Activated gamma-delta T cell treated with anti-CD3 and anti-CD28 coated beads, Interleukin-2, amount 50 U/mL, for 16 hours (primary cell): ENCODE measurements around the gene MACO1.
"Not testable (repeated sequence)": the region's sequence is repeated elsewhere in the genome, so short reads cannot be mapped to it uniquely, and the experiment has no call there.

Experiments
- DNase-seq: peaks from one replicate; pipeline ENCODE4 v3.0.0-alpha.2; 2020; ENCODE audit warnings: low read depth

The MACO1 gene

GRCh38 chr1:25458541-25459298, 28.0 kb downstream of the MACO1 start:
- no peak for DNase-seq

- DNase-seq: no peak
Observed at GRCh38 chr1:25460020-25460419, 29.3 kb downstream of the MACO1 start.

GRCh38 chr1:25460816-25461215, 30.1 kb downstream of the MACO1 start:
- DNase-seq: not testable (repeated sequence)

- no peak for DNase-seq
Observed at GRCh38 chr1:25461849-25462248, 31.2 kb downstream of the MACO1 start.

DNA sequence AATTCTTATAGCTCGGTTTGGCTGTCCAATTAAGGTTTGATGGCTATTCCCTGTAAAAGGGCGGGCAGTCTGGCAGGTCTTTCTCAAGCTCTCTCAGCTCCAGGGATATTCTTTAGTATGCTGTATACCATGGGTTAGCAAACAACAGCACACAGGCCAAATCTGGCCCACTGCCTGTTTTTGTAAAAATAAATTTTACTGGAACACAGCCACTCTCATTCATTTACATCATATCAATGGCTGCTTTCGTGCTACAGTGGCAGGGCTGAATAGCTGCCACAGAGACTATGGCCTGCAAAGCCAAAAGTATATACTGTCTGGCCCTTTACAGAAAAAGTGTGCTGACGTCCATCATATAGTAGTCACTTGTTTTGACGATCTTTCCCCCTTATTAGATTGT, 32.0 kb downstream of the MACO1 start:
- no peak for DNase-seq

GRCh38 chr1:25467193-25467592, 36.5 kb downstream of the MACO1 start:
- DNase-seq: no peak

DNA sequence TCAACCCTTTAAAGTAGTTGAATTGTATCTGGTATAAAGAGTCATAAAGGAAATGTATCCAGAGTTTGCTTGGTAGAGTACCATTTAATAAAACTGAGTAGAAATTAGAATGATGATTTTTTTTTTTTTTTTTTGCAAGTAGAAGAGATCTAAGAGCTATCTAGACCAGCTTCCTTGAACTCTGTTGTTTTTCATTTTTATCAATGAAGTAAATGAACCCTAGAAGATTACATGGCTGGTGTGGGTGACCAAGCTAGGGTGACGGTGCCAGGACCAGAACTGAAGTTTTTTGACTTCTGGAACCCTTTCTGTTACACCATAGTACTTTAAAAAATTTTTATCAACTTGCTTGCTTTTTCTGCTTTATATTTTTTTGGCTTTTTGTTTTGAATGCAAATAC, 36.9 kb downstream of the MACO1 start:
- no peak for DNase-seq

DNA sequence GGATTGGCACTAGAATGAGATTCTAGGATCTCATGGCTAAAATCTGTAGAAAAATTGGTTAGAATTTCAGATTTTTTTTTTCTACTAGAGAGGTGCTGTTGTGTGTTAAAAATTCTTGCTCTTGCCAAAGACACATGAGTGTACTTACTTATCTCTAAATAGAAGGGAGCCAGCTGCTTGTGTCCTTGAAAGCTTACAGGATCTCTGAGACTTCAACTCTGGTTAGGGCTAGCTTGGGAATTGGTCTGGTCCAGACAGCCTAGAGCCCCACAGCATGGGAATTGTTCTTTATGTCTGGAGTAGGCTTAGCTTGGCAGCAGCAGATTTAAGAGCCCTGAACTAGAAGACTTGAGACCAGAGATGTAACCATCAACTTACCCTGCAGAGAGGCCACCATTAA, 37.3 kb downstream of the MACO1 start:
- no peak for DNase-seq

DNA sequence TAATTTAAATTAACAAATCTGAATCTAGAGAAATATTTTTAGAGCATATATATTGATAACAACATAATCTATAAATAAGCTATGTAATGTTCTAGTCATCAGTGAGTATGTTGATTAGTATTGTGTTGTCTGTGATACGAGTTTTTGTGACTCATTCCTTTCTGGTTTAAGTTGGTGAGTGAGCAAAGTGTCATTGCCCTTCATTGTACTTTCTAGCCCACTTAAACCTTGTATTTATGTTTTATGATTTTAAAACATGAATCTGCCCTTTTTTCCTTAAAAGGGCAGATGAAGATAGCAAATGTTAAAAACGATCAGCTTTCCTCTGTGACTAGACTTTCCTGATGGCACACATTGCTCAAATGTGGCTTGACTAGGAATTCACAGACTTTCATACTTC, 38.5 kb downstream of the MACO1 start:
- DNase-seq: no peak

DNA sequence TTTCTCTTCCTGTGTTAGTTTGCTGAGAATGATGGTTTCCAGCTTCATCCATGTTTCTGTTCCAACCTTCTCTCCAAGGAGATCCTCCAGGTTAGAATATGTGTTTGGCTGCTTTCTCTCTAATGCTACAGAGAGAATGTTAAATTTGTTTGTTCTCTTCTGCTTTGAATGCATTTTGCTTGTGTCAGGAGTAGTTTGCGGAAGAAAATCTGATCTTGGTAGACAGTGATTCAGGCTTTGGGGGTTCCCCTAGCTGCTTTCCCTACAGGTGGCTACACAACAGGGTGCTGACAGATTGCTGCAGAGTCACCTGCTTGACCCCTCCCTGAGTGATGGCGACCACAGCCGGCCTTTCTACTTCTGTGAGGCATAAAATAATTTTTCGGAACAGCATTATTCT, 41.8 kb downstream of the MACO1 start:
- DNase-seq: no peak

GRCh38 chr1:25473653-25474225, 43.0 kb downstream of the MACO1 start:
- no peak for DNase-seq

- no peak for DNase-seq
Observed at GRCh38 chr1:25474439-25475047, 43.8 kb downstream of the MACO1 start.

DNA sequence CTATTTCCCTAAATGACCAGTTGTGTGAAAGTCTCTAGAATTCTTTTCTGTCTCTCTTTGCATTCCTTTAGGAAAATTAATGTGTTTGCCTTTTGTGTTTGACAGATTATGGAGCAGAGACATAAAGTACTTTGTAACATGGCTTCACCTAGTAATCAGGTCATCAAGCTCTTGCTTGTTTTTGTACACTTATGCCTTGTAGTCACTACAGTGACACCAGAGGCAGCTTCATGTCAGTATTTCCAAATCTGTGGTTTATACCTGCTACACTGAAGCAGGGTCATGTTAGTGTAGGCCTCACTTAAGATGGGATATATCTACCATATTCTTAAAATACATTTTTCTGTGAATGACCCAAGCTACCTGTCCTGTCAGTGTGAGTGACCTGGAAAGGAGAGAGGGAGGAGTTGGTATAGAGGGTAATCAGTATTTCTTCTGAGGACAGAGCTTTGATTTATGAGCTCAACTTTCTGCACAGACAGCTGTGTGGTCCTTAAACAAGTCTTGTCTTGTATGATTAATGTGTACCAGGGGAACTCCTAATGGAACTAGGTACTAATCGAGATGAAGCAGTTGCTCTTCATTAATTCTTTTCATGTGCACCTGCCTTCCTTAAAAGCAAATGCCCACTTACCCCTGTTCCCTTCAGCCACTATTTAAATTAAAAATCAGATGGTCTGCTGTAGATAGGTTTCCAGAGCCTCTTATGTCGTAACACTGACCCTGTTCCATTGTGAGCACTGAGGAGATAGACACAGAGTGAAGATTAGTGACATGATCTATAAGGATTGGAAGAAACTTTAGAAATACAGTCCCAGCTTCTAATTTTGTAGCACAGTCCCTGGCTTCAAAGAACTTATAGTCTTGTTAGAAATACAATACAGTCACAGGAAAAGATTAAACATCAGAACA, 45.7 kb downstream of the MACO1 start:
- no peak for DNase-seq

DNA sequence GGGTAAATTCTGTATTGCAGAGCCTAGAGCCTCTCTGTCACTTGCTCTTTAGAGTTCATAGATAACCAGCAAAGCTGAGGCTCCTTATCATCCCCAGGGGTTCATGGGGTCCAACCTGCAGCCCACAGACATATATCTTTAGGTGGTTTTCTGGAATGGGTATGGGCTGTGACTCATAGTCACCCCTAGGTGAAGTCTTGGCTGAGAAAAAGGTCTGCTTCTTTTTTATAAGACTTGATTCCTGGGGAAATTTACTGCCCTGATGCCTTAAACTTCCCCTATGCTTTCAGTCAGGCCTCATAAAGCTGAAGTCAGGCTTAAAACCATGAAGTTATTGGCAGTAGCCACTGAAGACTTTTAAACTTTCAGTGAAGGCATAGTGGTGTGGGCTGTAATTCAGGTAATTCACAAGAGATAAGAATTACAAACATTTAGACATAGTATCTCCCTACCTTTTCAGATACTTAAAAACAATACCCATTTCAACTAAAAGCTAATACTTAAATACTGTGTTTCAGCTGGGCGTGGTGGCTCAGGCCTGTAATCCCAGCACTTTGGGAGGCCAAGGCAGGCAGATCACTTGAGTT, 46.8 kb downstream of the MACO1 start:
- no peak for DNase-seq

DNA sequence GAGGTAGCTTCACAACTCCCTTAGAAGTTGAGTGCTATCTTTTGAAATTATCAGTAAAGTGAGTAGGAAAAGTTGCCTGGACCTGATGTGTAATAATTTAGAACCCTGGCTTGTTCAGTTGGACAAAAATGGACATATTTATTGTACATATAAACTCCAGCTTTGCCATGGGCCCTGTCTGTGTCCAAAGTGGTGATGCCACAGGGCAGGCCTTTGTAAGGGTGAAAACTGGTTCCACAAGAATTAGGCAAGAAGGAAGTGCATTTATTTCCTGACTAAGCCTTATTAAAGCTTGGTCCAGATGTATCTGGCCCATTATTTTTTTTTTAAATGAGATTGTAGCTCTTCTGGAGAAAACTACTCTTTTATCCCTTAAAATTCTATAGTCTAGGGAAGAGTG, 47.9 kb downstream of the MACO1 start:
- no peak for DNase-seq

GRCh38 chr1:25481625-25482024, 50.9 kb downstream of the MACO1 start:
- no peak for DNase-seq

DNA sequence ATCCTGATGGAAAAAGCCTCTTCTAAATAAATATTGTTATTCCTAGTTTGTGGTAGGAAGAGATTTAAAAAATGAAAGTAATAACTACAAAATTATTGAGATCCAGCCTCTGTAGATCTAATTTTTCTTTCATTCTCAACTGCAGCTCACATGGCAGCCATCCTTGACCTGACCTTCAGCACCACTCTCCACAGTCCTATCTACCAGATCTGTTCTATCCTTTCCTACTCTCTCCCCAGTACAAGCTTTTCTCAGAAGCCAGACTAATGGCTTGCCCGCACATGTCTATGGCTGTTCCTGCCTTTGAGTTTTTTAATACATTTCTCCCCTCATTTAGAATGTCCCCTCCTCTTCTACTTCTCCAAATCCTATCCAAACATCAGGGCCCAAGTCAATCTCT, 51.5 kb downstream of the MACO1 start:
- no peak for DNase-seq

DNA sequence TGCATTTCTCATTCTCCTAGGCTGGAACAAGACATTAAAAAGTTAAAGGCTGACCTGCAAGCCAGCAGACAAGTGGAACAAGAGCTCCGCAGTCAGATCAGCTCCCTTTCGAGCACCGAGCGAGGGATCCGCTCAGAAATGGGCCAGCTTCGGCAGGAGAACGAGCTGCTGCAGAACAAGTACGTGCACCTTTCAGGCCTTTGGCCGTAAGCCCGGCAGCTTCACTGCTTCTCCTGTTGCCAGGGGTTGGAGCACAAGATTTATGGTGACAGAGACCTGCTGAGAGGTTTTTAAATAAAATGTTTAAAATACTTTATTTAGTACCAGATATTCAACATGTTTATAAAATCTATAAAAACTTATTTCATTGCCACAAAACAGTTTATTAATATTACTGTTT, 53.4 kb downstream of the MACO1 start:
- no peak for DNase-seq

DNA sequence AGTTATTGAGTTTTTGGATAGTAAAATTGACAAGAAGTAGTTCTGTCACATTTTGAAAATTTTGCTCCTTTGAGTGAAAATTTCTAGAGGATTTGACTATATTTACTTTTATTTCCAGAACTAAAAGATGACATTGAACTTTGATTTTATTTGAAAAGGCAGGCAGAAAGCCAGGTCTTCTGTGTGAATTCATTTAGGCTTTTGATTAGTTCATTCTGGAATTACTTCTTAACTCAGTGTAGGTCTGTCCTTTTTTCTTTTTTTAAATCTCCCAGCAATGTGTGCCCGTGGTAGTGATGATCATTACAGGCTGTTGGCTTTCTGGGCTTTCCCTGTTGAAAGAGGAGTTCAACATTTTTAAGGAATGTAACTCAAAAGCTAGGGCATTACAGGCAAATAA, 53.8 kb downstream of the MACO1 start:
- DNase-seq: no peak

GRCh38 chr1:25485536-25486411, 55.1 kb downstream of the MACO1 start:
- no peak for DNase-seq

DNA sequence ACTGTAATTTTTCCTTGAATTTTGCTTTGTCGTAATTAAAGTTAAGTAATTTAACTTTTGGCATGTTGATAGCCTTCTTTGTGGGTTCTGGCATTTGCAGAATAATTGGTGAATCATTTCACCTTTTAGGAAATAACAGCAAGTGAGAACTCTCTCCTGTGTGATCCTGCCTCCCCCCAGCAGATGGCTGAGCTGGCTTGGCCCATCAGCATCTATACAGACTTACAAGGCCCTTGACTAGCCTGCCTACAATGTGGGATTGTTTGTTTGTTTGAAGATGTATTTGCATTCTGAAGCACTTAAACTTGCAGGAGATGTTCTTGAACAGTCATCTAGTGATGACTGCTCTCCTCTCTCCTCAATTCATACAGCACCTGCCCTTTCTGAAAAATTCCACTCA, 55.9 kb downstream of the MACO1 start:
- no peak for DNase-seq
